IMR-90 (cell line): ENCODE data around the gene ACTN1. TPM values are rescaled to one million over a fixed set of nuclear protein-coding genes. Genes with fewer than 3 reads are reported as not detected.

ENCODE experiments used
- ATAC-seq: fragments of 200-7000 bp; cut with Tn5 transposase; 2 replicates; pipeline ENCODE4 v1.9.1; 2020; ENCODE audit warnings: low read depth, mild to moderate bottlenecking, moderate library complexity
- BruUV-seq: library from RNA; stranded (reverse); fragments of 400-500 nt; replicated peaks from 2 replicates; lab custom pipeline; 2021; lab: Mats Ljungman, UMichigan
- CTCF ChIA-PET: fragments of 300-600 bp; formaldehyde crosslinking; extraction: SDS; loops from one replicate; lab custom pipeline; 2021; ENCODE audit warnings: antibody characterized with exemption; lab: Yijun Ruan, JAX
- POLR2A ChIA-PET: fragments of 300-600 bp; sonication (Branson Sonifier 250); formaldehyde crosslinking; loops from one replicate; lab custom pipeline; 2022; ENCODE audit warnings: antibody characterized with exemption; ENCODE audit not compliant: unreplicated experiment; lab: Charles Lee
- DNase-seq: peaks from one replicate; pipeline ENCODE4 v3.0.0; 2013
- H2AFZ ChIP-seq: replicated peaks from 2 replicates; pipeline ENCODE3; 2013; ENCODE audit warnings: low read length, mild to moderate bottlenecking; ENCODE audit not compliant: poor library complexity
- H2AK5ac ChIP-seq: 2 replicates; pipeline ENCODE4 v1.6.1; 2013; ENCODE audit warnings: low read depth, low read length, inconsistent platforms
- H2AK9ac ChIP-seq: replicated peaks from 2 replicates; pipeline ENCODE3; 2013; ENCODE audit warnings: mild to moderate bottlenecking, low read depth, low read length, moderate library complexity; ENCODE audit not compliant: poor library complexity
- H2BK120ac ChIP-seq: 2 replicates; pipeline ENCODE4 v1.6.1; 2013; ENCODE audit warnings: low read depth, low read length, inconsistent platforms
- H2BK15ac ChIP-seq: 3 replicates; pipeline ENCODE4 v1.6.1; 2013; ENCODE audit warnings: low read depth, low read length, inconsistent platforms
- H2BK20ac ChIP-seq: 2 replicates; pipeline ENCODE4 v1.6.1; 2013; ENCODE audit warnings: low read depth, mild to moderate bottlenecking, inconsistent platforms, low read length, moderate library complexity
- H2BK5ac ChIP-seq: 2 replicates; pipeline ENCODE4 v1.6.1; 2013; ENCODE audit warnings: mild to moderate bottlenecking, low read depth, low read length, inconsistent platforms; ENCODE audit not compliant: poor library complexity, severe bottlenecking
- H3K14ac ChIP-seq: replicated peaks from 2 replicates; pipeline ENCODE4 v1.6.1; 2013; ENCODE audit warnings: low read depth, low read length, inconsistent platforms
- H3K18ac ChIP-seq: 2 replicates; pipeline ENCODE4 v1.6.1; 2013; ENCODE audit warnings: low read depth, low read length, control low read depth
- H3K23ac ChIP-seq: 2 replicates; pipeline ENCODE4 v1.6.1; 2013; ENCODE audit warnings: low read depth, low read length, inconsistent platforms
- H3K27ac ChIP-seq: 2 replicates; pipeline ENCODE4 v1.5.1; 2013; ENCODE audit warnings: mild to moderate bottlenecking, control low read depth, low read length; ENCODE audit not compliant: insufficient read depth
- H3K27me3 ChIP-seq: 2 replicates; pipeline ENCODE4 v1.6.1; 2013; ENCODE audit warnings: low read length; ENCODE audit not compliant: control insufficient read depth, insufficient read depth
- H3K36me3 ChIP-seq: 2 replicates; pipeline ENCODE4 v1.6.1; 2013; ENCODE audit warnings: low read length, mixed read lengths; ENCODE audit not compliant: control insufficient read depth, insufficient read depth
- H3K4ac ChIP-seq: 2 replicates; pipeline ENCODE4 v1.6.1; 2013; ENCODE audit warnings: low read depth, low read length, inconsistent platforms
- H3K4me1 ChIP-seq: 2 replicates; pipeline ENCODE4 v1.6.1; 2013; ENCODE audit warnings: low read length, mixed read lengths; ENCODE audit not compliant: control insufficient read depth, insufficient read depth
- H3K4me2 ChIP-seq: 2 replicates; pipeline ENCODE4 v1.6.1; 2013; ENCODE audit warnings: low read depth, mild to moderate bottlenecking, control low read depth, low read length, moderate library complexity
- H3K4me3 ChIP-seq: 2 replicates; pipeline ENCODE4 v1.5.1; 2013; ENCODE audit warnings: low read depth, mild to moderate bottlenecking, control low read depth, low read length, moderate library complexity; ENCODE audit not compliant: insufficient read depth
- H3K56ac ChIP-seq: 2 replicates; pipeline ENCODE4 v1.6.1; 2013; ENCODE audit warnings: low read length, inconsistent platforms; ENCODE audit not compliant: insufficient read depth; ENCODE audit errors: extremely low read depth
- H3K79me1 ChIP-seq, 2 experiments: 2 replicates each; pipeline ENCODE4 v1.6.1; 2013; ENCODE audit warnings: low read length in 2 of 2, inconsistent platforms in 1 of 2, low read depth in 1 of 2
- H3K9ac ChIP-seq: 2 replicates; pipeline ENCODE4 v1.6.1; 2013; ENCODE audit warnings: low read depth, low read length, control low read depth
- H3K9me1 ChIP-seq: 2 replicates; pipeline ENCODE4 v1.6.1; 2013; ENCODE audit warnings: low read length, inconsistent platforms; ENCODE audit not compliant: insufficient read depth
- H3K9me3 ChIP-seq: 2 replicates; pipeline ENCODE4 v1.6.1; 2013; ENCODE audit warnings: low read length; ENCODE audit not compliant: control insufficient read depth, insufficient read depth
- H4K20me1 ChIP-seq: 2 replicates; pipeline ENCODE4 v1.6.1; 2013; ENCODE audit warnings: low read length, inconsistent platforms; ENCODE audit not compliant: insufficient read depth
- H4K5ac ChIP-seq: 2 replicates; pipeline ENCODE4 v1.6.1; 2013; ENCODE audit warnings: mild to moderate bottlenecking, low read depth, low read length, control low read depth
- H4K8ac ChIP-seq, 2 experiments: 2 replicates each; pipeline ENCODE4 v1.6.1; 2013; ENCODE audit warnings: low read depth in 2 of 2, low read length in 2 of 2, control low read depth in 1 of 2, inconsistent platforms in 1 of 2
- H4K91ac ChIP-seq: 2 replicates; pipeline ENCODE4 v1.6.1; 2013; ENCODE audit warnings: low read depth, low read length, inconsistent platforms; ENCODE audit not compliant: insufficient read depth
- BHLHE40 ChIP-seq: fragments of 150-350 bp; IDR thresholded peaks from 2 replicates; pipeline ENCODE4 v1.6.1; 2016; ENCODE audit warnings: mild to moderate bottlenecking, low read depth, low read length
- CEBPB ChIP-seq: IDR thresholded peaks from 2 replicates; pipeline ENCODE4 v1.6.1; 2012; ENCODE audit warnings: low read depth, low read length, improper control_type of control experiment
- CHD1 ChIP-seq: IDR thresholded peaks from 2 replicates; pipeline ENCODE4 v1.6.1; 2012; ENCODE audit warnings: low read depth, low read length, improper control_type of control experiment
- CTCF ChIP-seq: conservative IDR thresholded peaks from 2 replicates; pipeline ENCODE4 v1.5.1; 2012; ENCODE audit warnings: mild to moderate bottlenecking, low read depth, low read length, improper control_type of control experiment
- FOS ChIP-seq: fragments of 150-350 bp; IDR thresholded peaks from 2 replicates; pipeline ENCODE4 v1.6.1; 2016; ENCODE audit warnings: low read depth, low read length
- MAFK ChIP-seq: IDR thresholded peaks from 2 replicates; pipeline ENCODE4 v1.6.1; 2012; ENCODE audit warnings: low read depth, low read length, improper control_type of control experiment
- MAZ ChIP-seq: IDR thresholded peaks from 2 replicates; pipeline ENCODE4 v1.6.1; 2012; ENCODE audit warnings: low read depth, mild to moderate bottlenecking, low read length, improper control_type of control experiment, moderate library complexity, borderline replicate concordance
- MXI1 ChIP-seq: IDR thresholded peaks from 2 replicates; pipeline ENCODE4 v1.6.1; 2012; ENCODE audit warnings: low read depth, mild to moderate bottlenecking, low read length, moderate library complexity, borderline replicate concordance
- NFE2L2 ChIP-seq: fragments of 150-350 bp; IDR thresholded peaks from 2 replicates; pipeline ENCODE4 v1.6.1; 2016; ENCODE audit warnings: low read depth, mild to moderate bottlenecking, low read length
- POLR2A ChIP-seq: IDR thresholded peaks from 2 replicates; pipeline ENCODE4 v1.6.1; 2012; ENCODE audit warnings: mild to moderate bottlenecking, low read depth, low read length
- RAD21 ChIP-seq: IDR thresholded peaks from 2 replicates; pipeline ENCODE4 v1.6.1; 2012; ENCODE audit warnings: low read length, improper control_type of control experiment
- RCOR1 ChIP-seq: IDR thresholded peaks from 2 replicates; pipeline ENCODE4 v1.6.1; 2012; ENCODE audit warnings: mild to moderate bottlenecking, low read length, improper control_type of control experiment; ENCODE audit not compliant: insufficient replicate concordance
- RFX5 ChIP-seq: IDR thresholded peaks from 2 replicates; pipeline ENCODE4 v1.8.0; 2012; ENCODE audit warnings: low read depth, mild to moderate bottlenecking, low read length, moderate library complexity
- SMC3 ChIP-seq: fragments of 150-350 bp; IDR thresholded peaks from 2 replicates; pipeline ENCODE4 v1.6.1; 2016; ENCODE audit warnings: low read depth, mild to moderate bottlenecking, antibody characterized with exemption, low read length, moderate library complexity
- USF2 ChIP-seq: fragments of 150-350 bp; IDR thresholded peaks from 2 replicates; pipeline ENCODE4 v1.6.1; 2017; ENCODE audit warnings: mild to moderate bottlenecking, antibody characterized with exemption, low read length, low read depth
- WGBS, 2 experiments: methylation state at CpG; one replicate each; pipeline versions ENCODE4 v1.1.5 to v1.1.7; 2013; ENCODE audit warnings: missing lambda C conversion rate in 2 of 2; ENCODE audit not compliant: insufficient read length in 1 of 2; ENCODE audit errors: extremely low coverage in 2 of 2; 5-methylcytosine and 5-hydroxymethylcytosine counted together
- dilution Hi-C: fragments of 300-500 bp; cut with HindIII; formaldehyde crosslinking; loops from one replicate; pipeline ENCODE4 v1.14.3; 2018; ENCODE audit warnings: low sequenced_read_pairs; ENCODE audit not compliant: unreplicated experiment
- in situ Hi-C: fragments of 300-500 bp; cut with MboI; formaldehyde crosslinking; loops from 3 replicates; pipeline ENCODE4 v1.14.3; 2019; ENCODE audit warnings: low sequenced_read_pairs, inconsistent platforms, mixed read lengths
- intact Hi-C: fragments of 100-400 bp; cut with micrococcal nuclease; formaldehyde crosslinking; loops from 2 replicates; pipeline ENCODE4 v1.10.0; 2022
- polyA plus RNA-seq, 3 experiments: library from polyadenylated mRNA; depleted of rRNA; stranded (reverse); fragments of >200 nt; gene quantifications; 2 replicates each; pipeline ENCODE4 v1.2.3, GENCODE V29; 2012; ENCODE audit warnings: low replicate concordance in 1 of 3
- total RNA-seq: library from RNA; depleted of rRNA; stranded (reverse); fragments of >200 nt; gene quantifications from 2 replicates; pipeline ENCODE4 v1.2.3, GENCODE V29; 2012
- TF ChIP-seq, protein P1 (sequence below): fragments of 150-350 bp; IDR thresholded peaks from 2 replicates; pipeline ENCODE4 v1.6.1; 2016; ENCODE audit warnings: low read depth, mild to moderate bottlenecking, low read length, moderate library complexity, borderline replicate concordance

The ACTN1 gene
- total and polyA plus RNA-seq, 2 of the 4 experiments (the other 2 are of a cell fraction), result 684 to 766 TPM

GRCh38 chr14:68968051-68968450 is 11.1 kb downstream of the ACTN1 start:
- Histone ChIP-seq H3K4me2 (peak overlapping the region; percentile 18; the same call in 1 of the 2 replicates), H3K14ac (0 out of 2 replicates have a peak overlapping the region, but pooled peaks have one; percentile 2), H3K9me1 (peaks cover 72% of the 10 kb centered on the region), H2AK5ac (0 out of 2 replicates have a peak overlapping the region, but pooled peaks have one; percentile 2), H3K4me1 (peaks cover 81% of the 10 kb centered on the region), H2BK120ac (no peak overlapping the region), H3K4me3 (no peak overlapping the region), H3K9me3 (no peaks in the 10 kb centered on the region), H4K91ac (no peak overlapping the region), H2BK15ac (no peak overlapping the region), H3K9ac (no peak overlapping the region), H3K27ac (peak overlapping the region; percentile 5; the same call in 1 of the 2 replicates), H4K8ac (no peak overlapping the region), H3K79me1 (peaks cover 0 to 85% of the 10 kb centered on the region in 2 experiments; a peak in 2 of 4 replicates), H4K5ac (no peak overlapping the region), H3K4ac (no peak overlapping the region), H2BK5ac (no peak overlapping the region), H2BK20ac (no peak overlapping the region), H2AK9ac (no peak overlapping the region), H4K20me1 (peaks cover 100% of the 10 kb centered on the region), H3K18ac (no peak overlapping the region), H3K27me3 (no peaks in the 10 kb centered on the region), H3K23ac (peak overlapping the region; percentile 43; the same call in 1 of the 2 replicates), H2AFZ (no peak overlapping the region), H3K36me3 (peaks cover 50% of the 10 kb centered on the region), H3K56ac (no peak overlapping the region)
- in situ Hi-C loops (no loop called here), intact Hi-C loops (no loop called here), dilution Hi-C loops (no loop called here)
- no peak for DNase-seq
- BruUV-seq, result no TSS peak
- TF ChIP-seq CHD1 (no peak), MAFK (no peak), CTCF (no peak), CEBPB (no peak), SMC3 (no peak), NFE2L2 (no peak), RCOR1 (no peak), POLR2A (no peak), MAZ (no peak), USF2 (no peak), BHLHE40 (no peak), FOS (no peak), RFX5 (no peak), RAD21 (no peak), MXI1 (no peak)
- TF ChIP-seq, protein P1, sequence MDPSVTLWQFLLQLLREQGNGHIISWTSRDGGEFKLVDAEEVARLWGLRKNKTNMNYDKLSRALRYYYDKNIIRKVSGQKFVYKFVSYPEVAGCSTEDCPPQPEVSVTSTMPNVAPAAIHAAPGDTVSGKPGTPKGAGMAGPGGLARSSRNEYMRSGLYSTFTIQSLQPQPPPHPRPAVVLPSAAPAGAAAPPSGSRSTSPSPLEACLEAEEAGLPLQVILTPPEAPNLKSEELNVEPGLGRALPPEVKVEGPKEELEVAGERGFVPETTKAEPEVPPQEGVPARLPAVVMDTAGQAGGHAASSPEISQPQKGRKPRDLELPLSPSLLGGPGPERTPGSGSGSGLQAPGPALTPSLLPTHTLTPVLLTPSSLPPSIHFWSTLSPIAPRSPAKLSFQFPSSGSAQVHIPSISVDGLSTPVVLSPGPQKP, result no peak
- ATAC-seq, result no peak
- WGBS, 2 experiments, result no CpG with 5 or more reads among the region's 8 CpGs
- POLR2A ChIA-PET, result no interaction called here
- CTCF ChIA-PET, result no interaction called here
